CD4-positive, alpha-beta memory T cell (primary cell): ENCODE measurements around the gene ARID3B. TPM values are rescaled to one million over a fixed set of nuclear protein-coding genes. Genes with fewer than 3 reads are reported as not detected.

Experiments
- CTCF ChIA-PET: fragments of 350-600 bp; sonication (Branson Sonifier 250); formaldehyde crosslinking; loops from one replicate; lab custom pipeline; 2021; ENCODE audit warnings: inconsistent platforms; ENCODE audit not compliant: partially characterized antibody; lab: Charles Lee
- POLR2A ChIA-PET: fragments of 350-600 bp; sonication (Branson Sonifier 250); formaldehyde crosslinking; loops from one replicate; lab custom pipeline; 2021; ENCODE audit not compliant: partially characterized antibody; lab: Charles Lee
- DNase-seq, 5 donors: peaks; one replicate each; pipeline versions ENCODE4 v3.0.0 to v3.0.0-alpha.2; 2020 to 2022; ENCODE audit warnings: mixed read lengths in 1 of 5
- H3K27ac ChIP-seq: one replicate; pipeline ENCODE4 v1.7.0; 2013; ENCODE audit warnings: low read depth, low read length
- H3K27me3 ChIP-seq: 2 replicates; pipeline ENCODE4 v1.7.0; 2013; ENCODE audit warnings: mild to moderate bottlenecking, low read length, moderate library complexity; ENCODE audit not compliant: insufficient read depth
- H3K36me3 ChIP-seq: 2 replicates; pipeline ENCODE4 v1.7.0; 2013; ENCODE audit warnings: mild to moderate bottlenecking, low read length, moderate library complexity; ENCODE audit not compliant: insufficient read depth
- H3K4me1 ChIP-seq: 2 replicates; pipeline ENCODE4 v1.7.0; 2013; ENCODE audit warnings: mild to moderate bottlenecking, low read length, moderate library complexity; ENCODE audit not compliant: insufficient read depth
- H3K4me3 ChIP-seq, 2 donors: one replicate each; pipeline ENCODE4 v1.7.0; 2013; ENCODE audit warnings: low read length in 2 of 2, mild to moderate bottlenecking in 1 of 2
- H3K9me3 ChIP-seq, 2 donors: one replicate each; pipeline ENCODE4 v1.7.0; 2013; ENCODE audit warnings: low read length in 2 of 2, control low read depth in 1 of 2; ENCODE audit not compliant: control insufficient read depth in 1 of 2
- H3K27ac Mint-ChIP-seq, 7 donors: one replicate each; pipeline ENCODE4 v1.8.0; 2020 to 2021; ENCODE audit warnings: mixed read lengths in 7 of 7, mild to moderate bottlenecking in 6 of 7, inconsistent platforms in 3 of 7, moderate library complexity in 3 of 7
- H3K27me3 Mint-ChIP-seq, 2 donors: one replicate each; pipeline ENCODE4 v1.8.0; 2020 to 2021; ENCODE audit warnings: mixed read lengths in 2 of 2
- H3K36me3 Mint-ChIP-seq, 2 donors: one replicate each; pipeline ENCODE4 v1.8.0; 2020 to 2021; ENCODE audit warnings: mixed read lengths in 2 of 2, inconsistent platforms in 1 of 2, mild to moderate bottlenecking in 1 of 2
- H3K4me1 Mint-ChIP-seq, 4 donors: one replicate each; pipeline ENCODE4 v1.8.0; 2020 to 2021; ENCODE audit warnings: mixed read lengths in 4 of 4, mild to moderate bottlenecking in 1 of 4
- H3K4me3 Mint-ChIP-seq, 8 donors: one replicate each; pipeline ENCODE4 v1.8.0; 2020 to 2021; ENCODE audit warnings: mixed read lengths in 8 of 8, mild to moderate bottlenecking in 7 of 8, moderate library complexity in 6 of 8, inconsistent platforms in 3 of 8
- H3K9me3 Mint-ChIP-seq, 8 donors: one replicate each; pipeline ENCODE4 v1.8.0; 2020 to 2021; ENCODE audit warnings: mixed read lengths in 8 of 8, mild to moderate bottlenecking in 5 of 8, inconsistent platforms in 3 of 8, moderate library complexity in 1 of 8
- intact Hi-C: fragments of 100-400 bp; cut with micrococcal nuclease; formaldehyde crosslinking; loops from one replicate; pipeline ENCODE4 v1.15.1; 2023
- polyA plus RNA-seq, 2 donors: library from polyadenylated mRNA; unstranded; fragments of 300-500 nt; fragmentation: Illumina TruSeq; gene quantifications; one replicate each; pipeline ENCODE4 v1.2.3, GENCODE V29; 2021
- total RNA-seq, 2 experiments: library from RNA; stranded (reverse); gene quantifications; one replicate each; pipeline ENCODE4 v1.2.3, GENCODE V29; 2021

The ARID3B gene
- total and polyA plus RNA-seq, 4 experiments from 2014 or later = 4.1 to 32.9 (median 24.5) TPM

DNA sequence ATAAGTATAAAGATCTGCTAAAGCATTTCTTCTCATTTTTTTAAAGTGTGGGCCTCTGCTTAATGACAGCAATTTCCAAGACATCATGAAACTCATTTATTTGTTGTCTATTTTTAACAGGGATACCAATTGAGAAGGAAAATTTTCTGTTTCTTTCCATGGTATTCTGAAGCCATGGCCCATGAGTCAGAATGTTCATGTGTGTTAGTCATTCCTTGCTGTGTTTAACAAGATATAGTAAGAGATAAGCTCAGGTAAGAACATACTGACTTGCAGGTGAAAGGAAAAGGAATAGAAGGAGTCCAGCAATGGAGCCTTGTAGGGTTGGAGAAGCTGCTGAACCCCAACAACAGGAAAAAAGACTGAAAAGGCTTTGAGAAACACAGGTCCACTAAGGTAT lies 17.0 kb upstream of the ARID3B start:
- Mint-ChIP-seq H3K9me3 (no peaks in the 10 kb centered on the region), H3K27ac (no peak overlapping the region)

GRCh38 chr15:74525309-74525708 lies 15.7 kb upstream of the ARID3B start:
- ChIA-PET CTCF (no interaction called here), POLR2A (no interaction called here)
- Mint-ChIP-seq H3K4me1 (no peaks in the 10 kb centered on the region), H3K4me3 (no peak overlapping the region), H3K9me3 (no peaks in the 10 kb centered on the region), H3K27me3 (no peaks in the 10 kb centered on the region), H3K27ac (no peak overlapping the region), H3K36me3 (no peaks in the 10 kb centered on the region)
- Histone ChIP-seq H3K27me3 (no peaks in the 10 kb centered on the region), H3K36me3 (no peaks in the 10 kb centered on the region), H3K4me1 (no peaks in the 10 kb centered on the region), H3K27ac (no peak overlapping the region), H3K4me3 (no peak overlapping the region), H3K9me3 (no peaks in the 10 kb centered on the region)
- no peak for DNase-seq
- intact Hi-C loops = loop anchor here (10.0 kb wide), 1 partner anchor 901 kb away; no protein-coding TSS in a partner anchor

More for the DNA sequence above, 17.0 kb upstream of the ARID3B start:
- Histone ChIP-seq H3K4me3 (no peak overlapping the region), H3K9me3 (no peaks in the 10 kb centered on the region), H3K27ac (no peak overlapping the region), H3K36me3 (no peaks in the 10 kb centered on the region), H3K4me1 (no peaks in the 10 kb centered on the region), H3K27me3 (no peaks in the 10 kb centered on the region)
- Mint-ChIP-seq H3K4me1 (no peaks in the 10 kb centered on the region), H3K36me3 (no peaks in the 10 kb centered on the region), H3K4me3 (no peak overlapping the region), H3K27me3 (no peaks in the 10 kb centered on the region)
- DNase-seq = no peak
- ChIA-PET CTCF (interaction anchor here (0.9 to 1.0 kb wide), 2 partner anchors 11 to 22 kb away, joined by 3 read pairs; no protein-coding TSS in a partner anchor), POLR2A (no interaction called here)
- intact Hi-C loops = loop anchor here (10.0 kb wide), 1 partner anchor 899 kb away; no protein-coding TSS in a partner anchor

DNA sequence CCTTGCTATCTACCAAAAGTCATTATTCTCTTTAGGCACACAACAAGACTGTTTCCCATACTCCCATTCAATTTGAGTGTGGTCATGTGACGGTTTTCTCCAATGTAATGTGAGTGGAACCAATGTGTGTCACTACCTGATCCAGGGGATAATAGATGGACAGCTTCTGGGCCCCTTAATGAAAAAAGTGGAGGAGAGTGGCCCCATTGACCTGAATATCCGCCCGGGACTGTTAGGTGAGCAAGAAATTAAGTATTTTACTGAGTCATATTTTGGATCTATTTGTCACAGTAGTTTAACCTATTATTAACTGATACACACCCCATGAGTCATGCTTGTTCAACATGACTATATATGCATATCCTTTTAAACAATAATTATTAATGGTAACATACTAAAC lies 15.1 kb upstream of the ARID3B start:
- no peaks in the 10 kb centered on the region for H3K36me3 ChIP-seq
- no peak overlapping the region for H3K4me3 ChIP-seq
- Mint-ChIP-seq H3K27me3 (no peaks in the 10 kb centered on the region), H3K36me3 (no peaks in the 10 kb centered on the region), H3K4me1 (no peaks in the 10 kb centered on the region), H3K9me3 (no peaks in the 10 kb centered on the region), H3K27ac (no peak overlapping the region), H3K4me3 (no peak overlapping the region)
- no peaks in the 10 kb centered on the region for H3K9me3 ChIP-seq
- POLR2A ChIA-PET = no interaction called here
- no peaks in the 10 kb centered on the region for H3K27me3 ChIP-seq
- no peaks in the 10 kb centered on the region for H3K4me1 ChIP-seq
- H3K27ac ChIP-seq = no peak overlapping the region
- intact Hi-C loops = loop anchor here (10.0 kb wide), 1 partner anchor 901 kb away; no protein-coding TSS in a partner anchor
- CTCF ChIA-PET = no interaction called here
- DNase-seq = no peak

DNA sequence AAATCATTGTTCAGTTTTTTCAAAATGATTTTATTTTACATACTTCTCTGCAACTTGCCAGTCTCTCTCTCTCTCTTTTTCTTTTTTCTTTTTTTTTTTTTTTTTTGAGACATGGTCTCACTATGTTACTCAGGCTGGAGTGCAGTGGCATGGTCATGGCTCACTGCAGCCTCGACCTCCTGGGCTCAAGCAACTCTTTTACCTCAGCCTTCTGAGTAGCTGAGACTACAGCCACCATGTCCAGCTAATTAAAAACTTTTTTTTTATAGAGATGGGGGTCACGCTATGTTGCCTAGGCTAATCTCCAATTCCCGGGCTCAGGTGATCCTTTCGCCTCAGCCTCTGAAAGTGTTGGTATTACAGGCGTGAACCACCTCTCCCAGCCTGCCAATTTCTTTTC lies 12.1 kb upstream of the ARID3B start:
- intact Hi-C loops = loop anchor here (10.0 kb wide), 1 partner anchor 904 kb away; no protein-coding TSS in a partner anchor
- no peaks in the 10 kb centered on the region for H3K27me3 ChIP-seq
- Mint-ChIP-seq H3K27me3 (no peaks in the 10 kb centered on the region), H3K36me3 (no peaks in the 10 kb centered on the region), H3K9me3 (no peaks in the 10 kb centered on the region), H3K27ac (no peak overlapping the region), H3K4me1 (no peaks in the 10 kb centered on the region), H3K4me3 (no peak overlapping the region)
- H3K9me3 ChIP-seq = no peaks in the 10 kb centered on the region
- H3K36me3 ChIP-seq = no peaks in the 10 kb centered on the region
- no peaks in the 10 kb centered on the region for H3K4me1 ChIP-seq
- H3K4me3 ChIP-seq = no peak overlapping the region
- ChIA-PET POLR2A (no interaction called here), CTCF (no interaction called here)
- no peak for DNase-seq
- no peak overlapping the region for H3K27ac ChIP-seq

GRCh38 chr15:74529921-74530320 lies 11.1 kb upstream of the ARID3B start:
- no peaks in the 10 kb centered on the region for H3K36me3 Mint-ChIP-seq
- no peaks in the 10 kb centered on the region for H3K27me3 Mint-ChIP-seq
- no peak for DNase-seq
- ChIA-PET POLR2A (no interaction called here), CTCF (interaction anchor here (0.8 kb wide), 1 partner anchor 148 kb away, joined by 3 read pairs; no protein-coding TSS in a partner anchor)
- H3K27me3 ChIP-seq = no peaks in the 10 kb centered on the region
- H3K4me3 Mint-ChIP-seq = no peak overlapping the region
- no peaks in the 10 kb centered on the region for H3K4me1 ChIP-seq
- no peak overlapping the region for H3K4me3 ChIP-seq
- intact Hi-C loops = loop anchor here (10.0 kb wide), 1 partner anchor 905 kb away; no protein-coding TSS in a partner anchor
- H3K36me3 ChIP-seq = no peaks in the 10 kb centered on the region
- no peaks in the 10 kb centered on the region for H3K4me1 Mint-ChIP-seq
- H3K27ac ChIP-seq = no peak overlapping the region
- H3K9me3 ChIP-seq = no peaks in the 10 kb centered on the region
- H3K27ac Mint-ChIP-seq = peak overlapping the region in 1 of 7 donors; percentile 23
- H3K9me3 Mint-ChIP-seq = no peaks in the 10 kb centered on the region

- POLR2A ChIA-PET = no interaction called here
- Histone ChIP-seq H3K4me3 (no peak overlapping the region), H3K4me1 (no peaks in the 10 kb centered on the region), H3K36me3 (no peaks in the 10 kb centered on the region), H3K27me3 (no peaks in the 10 kb centered on the region), H3K9me3 (no peaks in the 10 kb centered on the region), H3K27ac (no peak overlapping the region)
- no peaks in the 10 kb centered on the region for H3K27me3 Mint-ChIP-seq
- no peaks in the 10 kb centered on the region for H3K4me1 Mint-ChIP-seq
- CTCF ChIA-PET = interaction anchor here (0.8 kb wide), 1 partner anchor 149 kb away, joined by 3 read pairs; no protein-coding TSS in a partner anchor
- intact Hi-C loops = no loop called here
- H3K9me3 Mint-ChIP-seq = no peaks in the 10 kb centered on the region
- H3K36me3 Mint-ChIP-seq = no peaks in the 10 kb centered on the region
- H3K4me3 Mint-ChIP-seq = no peak overlapping the region
- peak overlapping the region in 1 of 7 donors; percentile 31 for H3K27ac Mint-ChIP-seq
- no peak for DNase-seq
Measured at GRCh38 chr15:74530771-74531143, 10.3 kb upstream of the ARID3B start.

DNA sequence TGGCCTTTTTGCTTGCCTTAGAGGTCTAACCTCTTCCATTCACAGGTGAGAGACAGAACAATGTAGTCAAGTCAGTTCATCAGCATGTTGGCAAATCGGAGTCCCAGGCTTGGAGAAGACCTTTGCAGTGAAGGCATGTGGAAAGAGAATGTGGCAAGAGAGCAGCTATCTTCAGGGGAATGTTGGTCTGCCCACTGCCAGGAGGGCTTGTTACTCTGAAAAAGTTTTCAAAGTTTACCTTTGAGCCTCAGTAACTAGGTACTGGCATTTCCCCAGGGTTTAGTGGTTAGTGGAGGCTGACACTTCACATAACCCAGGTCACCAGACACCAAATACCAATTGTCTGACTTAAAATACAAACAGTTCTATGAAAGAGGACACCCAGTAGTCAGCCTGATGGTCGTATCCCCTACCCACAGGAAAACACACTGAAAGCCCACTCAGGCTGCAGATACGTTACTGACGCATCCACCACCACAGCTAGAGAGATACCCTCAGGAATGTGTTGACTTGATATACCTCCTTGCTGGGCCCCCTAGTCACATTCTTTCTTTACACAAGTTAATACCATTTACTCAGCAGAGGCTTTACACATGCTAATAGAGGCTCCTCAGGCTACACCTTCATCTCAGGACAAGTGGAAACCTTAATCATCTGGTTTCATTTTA lies 9.7 kb upstream of the ARID3B start:
- Mint-ChIP-seq H3K9me3 (no peaks in the 10 kb centered on the region), H3K27me3 (no peaks in the 10 kb centered on the region), H3K36me3 (no peaks in the 10 kb centered on the region), H3K4me3 (no peak overlapping the region), H3K4me1 (no peaks in the 10 kb centered on the region), H3K27ac (no peak overlapping the region)
- CTCF ChIA-PET = no interaction called here
- H3K4me3 ChIP-seq = no peak overlapping the region
- no peak for DNase-seq
- no peak overlapping the region for H3K27ac ChIP-seq
- no peaks in the 10 kb centered on the region for H3K4me1 ChIP-seq
- H3K27me3 ChIP-seq = no peaks in the 10 kb centered on the region
- no peaks in the 10 kb centered on the region for H3K36me3 ChIP-seq
- H3K9me3 ChIP-seq = no peaks in the 10 kb centered on the region
- POLR2A ChIA-PET = no interaction called here
- intact Hi-C loops = no loop called here
